Upper lobe of left lung (tissue), 6 donors: ENCODE results near the gene SMPX. TPM values are rescaled to one million over a fixed set of nuclear protein-coding genes. Genes with fewer than 3 reads are reported as not detected.

Source experiments
- ATAC-seq, 2 donors: fragments of 200-7000 bp; cut with Tn5 transposase; one replicate each; pipeline ENCODE4 v1.9.1; 2022; ENCODE audit warnings: mild to moderate bottlenecking in 2 of 2, moderate library complexity in 2 of 2; ENCODE audit not compliant: low FRiP score in 2 of 2
- DNase-seq, 2 donors: peaks; one replicate each; pipeline ENCODE4 v3.0.0-alpha.2; 2019 to 2020
- H3K27ac ChIP-seq, 4 donors: fragments of 200-600 bp; sonication (generic); one replicate each; pipeline ENCODE4 v1.5.1; 2016 to 2019
- H3K27me3 ChIP-seq, 4 donors: fragments of 200-600 bp; sonication (generic); one replicate each; pipeline ENCODE4 v1.5.1; 2017 to 2019
- H3K36me3 ChIP-seq, 4 donors: fragments of 200-600 bp; sonication (generic); one replicate each; pipeline ENCODE4 v1.5.1; 2016 to 2019
- H3K4me1 ChIP-seq, 4 donors: fragments of 200-600 bp; sonication (generic); one replicate each; pipeline ENCODE4 v1.5.1; 2018 to 2019
- H3K4me3 ChIP-seq, 4 donors: fragments of 200-600 bp; sonication (generic); one replicate each; pipeline ENCODE4 v1.5.1; 2017 to 2019; ENCODE audit warnings: mild to moderate bottlenecking in 2 of 4, moderate library complexity in 1 of 4
- H3K9me3 ChIP-seq, 4 donors: fragments of 200-600 bp; sonication (generic); one replicate each; pipeline ENCODE4 v1.5.1; 2018 to 2019
- EP300 ChIP-seq, 4 donors: sonication (generic); formaldehyde crosslinking; IDR thresholded peaks; one replicate each; pipeline ENCODE4 v1.5.1; 2017; ENCODE audit warnings: antibody characterized with exemption in 4 of 4, control low read depth in 2 of 4
- POLR2A ChIP-seq, 4 donors: fragments of 450-650 bp; IDR thresholded peaks; one replicate each; pipeline ENCODE4 v1.5.1; 2016 to 2017; ENCODE audit warnings: antibody characterized with exemption in 4 of 4, mild to moderate bottlenecking in 2 of 4
- POLR2AphosphoS5 ChIP-seq, 2 donors: sonication (generic); formaldehyde crosslinking; IDR thresholded peaks; one replicate each; pipeline ENCODE4 v1.5.1; 2017; ENCODE audit warnings: antibody characterized with exemption in 2 of 2
- WGBS, 2 donors: methylation state at CpG; one replicate each; pipeline ENCODE4 v1.1.5; 2017 to 2018; 5-methylcytosine and 5-hydroxymethylcytosine counted together
- total RNA-seq, 6 donors: library from RNA; depleted of rRNA in 4 of 6; stranded (reverse); fragments of >200 nt in 4 of 6; gene quantifications; one replicate each; pipeline versions ENCODE4 v1.1.0 to v1.2.1, GENCODE V29; 2016 to 2021
- TF ChIP-seq, protein P1 (sequence below), 6 experiments: fragments of 450-650 bp in 4 of 6; fragments of 200-600 bp in 2 of 6; sonication (generic) in 2 of 6; IDR thresholded peaks; one replicate each; pipeline ENCODE4 v1.5.1; 2016 to 2019; ENCODE audit warnings: antibody characterized with exemption in 6 of 6
- donor health status: DM: no; HTN: no; CAD: no; lungs with moderate emphysema.
- donor health status: DM: no; HTN: yes; CAD: no; lungs with severe emphysema.

SMPX gene
- total RNA-seq, 6 donors from 2014 or later: 2.4 TPM; not detected in 5

DNA sequence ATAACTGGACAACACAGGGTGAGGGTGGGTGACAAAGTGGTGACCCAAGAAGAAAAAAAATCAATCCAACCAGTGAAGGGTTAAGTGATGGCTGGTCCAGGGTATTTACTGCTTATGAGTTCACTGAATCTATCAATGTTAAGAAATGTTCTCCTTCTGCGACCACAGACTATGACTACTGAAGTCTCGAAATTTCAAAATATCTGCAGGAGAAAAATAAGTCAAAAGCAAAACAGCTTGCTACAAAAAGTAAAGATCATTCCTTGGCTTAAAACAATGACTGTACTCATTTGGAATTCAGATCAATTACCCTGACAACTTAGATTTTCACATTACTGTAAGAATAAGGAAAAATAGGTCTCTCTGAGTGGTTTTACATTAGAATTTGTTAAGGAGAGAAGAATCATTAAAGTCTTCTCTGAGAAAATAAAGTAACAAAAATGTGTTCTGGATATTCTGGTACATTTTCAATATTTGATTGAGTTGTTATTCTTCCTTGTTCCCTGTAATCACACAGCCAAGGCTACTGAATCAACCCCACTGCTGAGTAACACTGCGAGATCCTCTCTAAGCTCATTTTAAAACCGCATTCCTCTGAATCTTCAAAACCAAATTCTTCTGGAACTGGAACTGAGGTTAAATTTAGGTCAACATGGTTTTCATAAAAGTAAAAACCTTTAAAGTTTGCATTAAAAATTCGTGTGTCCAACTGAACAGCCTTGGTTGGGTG lies 22.7 kb downstream of the SMPX start:
- no peaks in the 10 kb centered on the region for H3K9me3 ChIP-seq
- no peak overlapping the region for H3K27ac ChIP-seq
- no peak overlapping the region for H3K4me3 ChIP-seq
- no peaks in the 10 kb centered on the region for H3K36me3 ChIP-seq
- WGBS, 2 donors: 39 to 62% methylated on average over 5 of the region's 5 CpGs
- ATAC-seq: peak in 1 of 2 donors; percentile 56
- H3K4me1 ChIP-seq: no peaks in the 10 kb centered on the region
- TF ChIP-seq, protein P1, sequence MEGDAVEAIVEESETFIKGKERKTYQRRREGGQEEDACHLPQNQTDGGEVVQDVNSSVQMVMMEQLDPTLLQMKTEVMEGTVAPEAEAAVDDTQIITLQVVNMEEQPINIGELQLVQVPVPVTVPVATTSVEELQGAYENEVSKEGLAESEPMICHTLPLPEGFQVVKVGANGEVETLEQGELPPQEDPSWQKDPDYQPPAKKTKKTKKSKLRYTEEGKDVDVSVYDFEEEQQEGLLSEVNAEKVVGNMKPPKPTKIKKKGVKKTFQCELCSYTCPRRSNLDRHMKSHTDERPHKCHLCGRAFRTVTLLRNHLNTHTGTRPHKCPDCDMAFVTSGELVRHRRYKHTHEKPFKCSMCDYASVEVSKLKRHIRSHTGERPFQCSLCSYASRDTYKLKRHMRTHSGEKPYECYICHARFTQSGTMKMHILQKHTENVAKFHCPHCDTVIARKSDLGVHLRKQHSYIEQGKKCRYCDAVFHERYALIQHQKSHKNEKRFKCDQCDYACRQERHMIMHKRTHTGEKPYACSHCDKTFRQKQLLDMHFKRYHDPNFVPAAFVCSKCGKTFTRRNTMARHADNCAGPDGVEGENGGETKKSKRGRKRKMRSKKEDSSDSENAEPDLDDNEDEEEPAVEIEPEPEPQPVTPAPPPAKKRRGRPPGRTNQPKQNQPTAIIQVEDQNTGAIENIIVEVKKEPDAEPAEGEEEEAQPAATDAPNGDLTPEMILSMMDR (IDR thresholded peaks at IDR 0.05): no peak
- no peak for TF ChIP-seq EP300 (IDR thresholded peaks at IDR 0.05)
- no peak for TF ChIP-seq POLR2A (IDR thresholded peaks at IDR 0.05)
- TF ChIP-seq POLR2AphosphoS5 (IDR thresholded peaks at IDR 0.05): no peak
- DNase-seq: no peak
- no peaks in the 10 kb centered on the region for H3K27me3 ChIP-seq

DNA sequence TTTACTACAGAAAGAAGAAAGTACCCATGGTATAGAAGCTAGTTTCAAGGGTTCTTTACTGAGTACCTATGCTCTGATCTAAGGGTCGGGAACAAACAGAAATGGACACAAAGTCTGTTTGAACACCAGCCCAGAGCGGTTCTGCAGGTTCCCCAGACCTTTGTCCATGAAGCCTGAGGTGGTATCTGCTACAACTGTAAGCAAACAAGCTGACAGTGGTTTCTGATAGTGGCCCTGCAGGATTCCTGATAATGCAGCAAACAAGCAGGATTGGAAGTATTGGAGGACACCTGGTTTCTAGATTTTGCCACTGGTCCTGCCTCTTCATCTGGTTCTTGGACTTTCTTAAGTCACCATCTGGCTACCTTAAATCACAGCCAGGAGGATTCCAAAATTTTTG lies 23.7 kb downstream of the SMPX start:
- DNase-seq (no peak), ATAC-seq (no peak)
- Histone ChIP-seq H3K27me3 (no peaks in the 10 kb centered on the region), H3K4me1 (no peaks in the 10 kb centered on the region), H3K27ac (no peak overlapping the region), H3K4me3 (no peak overlapping the region), H3K9me3 (no peaks in the 10 kb centered on the region), H3K36me3 (no peaks in the 10 kb centered on the region)
- TF ChIP-seq POLR2AphosphoS5 (IDR thresholded peaks at IDR 0.05) (no peak), EP300 (IDR thresholded peaks at IDR 0.05) (no peak), POLR2A (IDR thresholded peaks at IDR 0.05) (no peak)
- TF ChIP-seq, protein P1 (IDR thresholded peaks at IDR 0.05): no peak
- 43 to 70% methylated on average over 2 of the region's 2 CpGs for WGBS, 2 donors

DNA sequence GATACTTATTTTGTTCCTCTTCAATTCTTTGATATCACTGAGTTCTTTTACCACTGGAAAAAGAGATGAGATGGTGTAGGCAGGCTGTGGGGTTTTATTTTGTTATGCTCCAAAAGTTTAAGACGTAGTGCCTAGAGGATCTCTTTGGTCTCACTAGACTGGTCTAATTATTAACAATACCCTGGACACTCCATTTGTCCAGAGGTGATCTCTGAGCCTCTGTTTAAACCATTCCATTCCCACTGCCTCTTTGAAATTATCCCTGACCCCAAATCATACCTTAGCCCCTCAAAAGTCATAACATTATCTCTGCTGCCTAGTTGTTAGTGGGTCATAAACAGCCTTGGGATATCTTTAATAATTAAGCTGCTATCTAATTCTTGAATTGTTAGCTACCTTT lies 24.2 kb downstream of the SMPX start:
- ATAC-seq (no peak), DNase-seq (no peak)
- H3K4me1 ChIP-seq: no peaks in the 10 kb centered on the region
- no peak overlapping the region for H3K27ac ChIP-seq
- WGBS, 2 donors: 57 to 73% methylated on average over 1 of the region's 1 CpG
- H3K36me3 ChIP-seq: no peaks in the 10 kb centered on the region
- H3K4me3 ChIP-seq: no peak overlapping the region
- TF ChIP-seq POLR2AphosphoS5 (IDR thresholded peaks at IDR 0.05) (no peak), POLR2A (IDR thresholded peaks at IDR 0.05) (no peak)
- no peaks in the 10 kb centered on the region for H3K27me3 ChIP-seq
- H3K9me3 ChIP-seq: no peaks in the 10 kb centered on the region

DNA sequence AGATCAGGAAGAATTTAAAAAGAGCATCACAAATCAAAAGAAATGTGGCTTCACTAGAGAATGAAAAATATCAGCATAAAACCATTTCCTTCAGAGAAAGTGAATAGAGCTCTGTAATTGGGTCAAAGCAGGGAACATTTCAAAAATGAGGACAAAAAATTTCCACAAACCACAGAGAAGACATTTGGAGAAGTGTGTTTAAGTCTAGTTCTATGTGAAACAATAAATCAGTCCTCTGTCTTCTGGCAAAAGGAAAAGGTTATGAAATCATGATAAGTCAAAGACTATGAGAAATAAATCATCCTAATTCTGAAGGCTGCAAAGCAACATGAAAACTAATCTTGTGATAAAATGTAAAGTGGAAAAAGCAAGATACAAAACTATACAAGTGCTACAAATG lies 27.9 kb downstream of the SMPX start:
- Histone ChIP-seq H3K4me3 (no peak overlapping the region), H3K4me1 (no peaks in the 10 kb centered on the region), H3K36me3 (no peaks in the 10 kb centered on the region), H3K27me3 (no peaks in the 10 kb centered on the region), H3K27ac (no peak overlapping the region), H3K9me3 (no peaks in the 10 kb centered on the region)
- ATAC-seq (no peak), DNase-seq (no peak)
- no peak for TF ChIP-seq POLR2AphosphoS5 (IDR thresholded peaks at IDR 0.05)
- TF ChIP-seq, protein P1 (IDR thresholded peaks at IDR 0.05): no peak
- no peak for TF ChIP-seq EP300 (IDR thresholded peaks at IDR 0.05)
- TF ChIP-seq POLR2A (IDR thresholded peaks at IDR 0.05): no peak

DNA sequence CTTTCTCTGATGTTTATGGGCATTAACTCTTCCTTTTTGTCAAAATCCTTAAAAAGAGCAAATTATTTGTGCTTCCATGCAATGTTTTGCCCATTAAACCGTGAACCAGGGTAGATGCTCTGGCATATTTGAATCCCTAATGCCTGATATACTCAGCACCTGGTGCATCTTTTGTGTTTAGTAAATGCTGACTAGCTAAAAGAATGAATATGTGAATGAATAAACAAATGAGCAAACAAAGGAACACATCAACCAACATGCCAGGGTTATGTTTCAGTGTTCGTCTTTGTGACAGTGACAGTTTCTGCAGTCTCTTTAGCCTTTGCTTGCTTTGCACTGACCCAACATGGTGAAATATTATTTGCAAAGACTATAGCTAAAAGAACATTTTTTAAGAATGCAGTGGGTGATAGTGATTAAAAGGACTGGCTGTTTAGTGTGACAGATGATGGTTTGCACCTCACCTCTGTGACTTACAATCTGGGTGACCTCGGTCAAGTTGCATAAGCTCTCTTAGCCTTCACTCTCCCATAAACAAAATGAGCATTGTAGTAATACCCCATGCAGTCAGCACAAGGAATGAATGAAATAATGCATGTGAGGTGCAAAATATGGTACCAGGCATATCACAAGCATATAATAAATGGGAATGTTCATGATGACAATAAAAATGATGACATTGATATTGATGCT lies 29.5 kb downstream of the SMPX start:
- H3K9me3 ChIP-seq: no peaks in the 10 kb centered on the region
- H3K4me3 ChIP-seq: no peak overlapping the region
- H3K27me3 ChIP-seq: no peaks in the 10 kb centered on the region
- DNase-seq (no peak), ATAC-seq (no peak)
- H3K27ac ChIP-seq: no peak overlapping the region
- TF ChIP-seq POLR2AphosphoS5 (IDR thresholded peaks at IDR 0.05): no peak
- TF ChIP-seq EP300 (IDR thresholded peaks at IDR 0.05): no peak
- TF ChIP-seq POLR2A (IDR thresholded peaks at IDR 0.05): no peak
- TF ChIP-seq, protein P1 (IDR thresholded peaks at IDR 0.05): no peak
- 72 to 76% methylated on average over 3 of the region's 3 CpGs for WGBS, 2 donors
- H3K4me1 ChIP-seq: no peaks in the 10 kb centered on the region
- no peaks in the 10 kb centered on the region for H3K36me3 ChIP-seq
